NCI-H2107 treated with DMSO at 0.1 percent for 48 hours (cell line): Measurements from ENCODE around the gene BLOC1S4.
"Not testable (repeated sequence)": the region's sequence is repeated elsewhere in the genome, so short reads cannot be mapped to it uniquely, and the experiment has no call there.

Experiments used
- DNase-seq: peaks from one replicate; lab custom pipeline; 2025; ENCODE audit not compliant: unreplicated experiment; lab: John Stamatoyannopoulos, UW

The BLOC1S4 gene

DNA sequence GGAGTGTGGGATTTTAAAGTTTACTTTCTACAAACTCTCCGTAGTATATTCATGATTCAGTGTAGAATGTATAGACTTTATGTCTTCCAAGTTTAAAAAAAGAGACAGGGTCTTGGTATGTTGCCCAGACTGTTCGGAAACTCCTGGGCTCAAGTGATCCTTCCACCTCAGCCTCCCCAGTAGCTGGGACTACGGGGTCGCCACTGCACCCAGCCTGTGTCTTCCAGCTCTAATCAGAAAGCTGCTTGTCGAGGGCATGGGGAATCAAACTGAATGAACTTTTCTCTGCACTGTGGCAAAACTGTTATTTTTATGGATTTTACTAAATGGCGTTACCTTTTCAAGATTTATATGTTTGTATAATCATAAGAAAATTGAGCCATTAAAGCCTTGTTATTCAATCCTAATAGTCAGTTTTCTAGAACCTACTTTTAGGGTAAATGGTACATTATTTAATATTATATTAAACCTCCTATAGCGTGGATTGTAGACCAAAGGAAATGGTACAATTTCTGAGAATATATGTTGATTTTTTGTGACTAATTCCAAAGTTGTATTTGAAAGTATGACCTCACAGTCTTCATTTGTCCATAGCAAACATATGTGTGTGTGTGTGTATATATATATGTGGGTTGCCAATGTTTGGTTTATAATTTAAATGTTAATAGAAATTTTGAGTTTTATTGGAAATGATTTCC lies 1.1 kb downstream of the BLOC1S4 start:
- DNase-seq: no peak

DNA sequence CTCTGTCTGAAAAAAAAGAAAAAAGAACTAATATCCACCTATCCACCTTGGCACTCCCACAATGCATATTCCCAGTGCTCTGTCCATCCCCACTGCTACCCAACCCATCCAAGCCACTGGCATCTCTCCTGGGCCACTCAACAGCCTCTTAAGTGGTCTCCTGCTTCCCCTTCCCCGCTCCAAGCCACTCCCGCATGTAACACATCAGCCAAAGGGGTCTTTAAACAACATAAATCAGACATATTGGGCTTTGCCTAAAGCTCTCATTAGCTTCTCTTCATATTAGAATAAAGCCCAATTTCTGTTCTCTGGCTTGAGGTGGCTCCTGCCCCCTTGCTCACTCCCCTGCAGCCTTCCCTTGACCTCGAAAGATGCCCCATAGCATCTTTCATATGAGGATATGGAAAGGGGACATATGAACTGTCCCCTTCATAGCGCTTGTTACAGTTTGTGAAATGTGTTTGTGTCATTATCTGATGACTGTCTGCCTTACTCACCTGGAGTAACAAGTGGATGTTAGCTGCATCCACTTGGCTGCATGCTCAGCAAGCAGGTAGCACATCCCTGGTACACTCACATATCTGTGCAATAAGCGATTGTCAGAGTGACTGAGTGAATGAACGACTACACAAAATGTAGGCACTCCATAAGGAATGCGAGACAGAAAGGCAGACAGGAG lies 3.1 kb downstream of the BLOC1S4 start:
- no peak for DNase-seq

DNA sequence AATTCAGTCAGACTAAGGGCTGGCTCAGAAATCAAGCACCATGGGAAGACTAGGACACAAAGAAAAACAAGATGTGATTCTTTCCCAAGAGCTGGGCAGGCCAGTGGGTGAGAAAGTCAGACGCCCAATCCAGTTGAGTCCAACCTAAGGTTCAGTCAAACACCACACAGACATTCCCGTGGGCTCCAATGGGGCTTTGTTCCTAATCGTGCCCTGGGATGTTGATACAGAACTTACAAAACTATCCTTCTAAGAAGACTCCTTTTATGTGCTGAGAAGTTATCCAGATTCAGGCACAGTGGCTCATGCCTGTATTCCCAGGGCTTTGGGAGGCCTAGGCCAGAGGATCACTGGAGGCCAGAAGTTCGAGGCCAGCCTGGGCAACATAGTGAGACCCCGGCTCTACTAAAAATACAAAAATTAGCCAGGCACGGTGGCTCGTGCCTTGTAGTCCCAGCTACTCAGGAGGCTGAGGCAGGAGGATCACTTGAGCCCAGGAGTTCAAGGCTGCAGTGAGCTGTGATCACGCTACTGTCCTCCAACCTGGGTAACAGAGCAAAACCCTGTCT lies 3.7 kb downstream of the BLOC1S4 start:
- DNase-seq: no peak

DNA sequence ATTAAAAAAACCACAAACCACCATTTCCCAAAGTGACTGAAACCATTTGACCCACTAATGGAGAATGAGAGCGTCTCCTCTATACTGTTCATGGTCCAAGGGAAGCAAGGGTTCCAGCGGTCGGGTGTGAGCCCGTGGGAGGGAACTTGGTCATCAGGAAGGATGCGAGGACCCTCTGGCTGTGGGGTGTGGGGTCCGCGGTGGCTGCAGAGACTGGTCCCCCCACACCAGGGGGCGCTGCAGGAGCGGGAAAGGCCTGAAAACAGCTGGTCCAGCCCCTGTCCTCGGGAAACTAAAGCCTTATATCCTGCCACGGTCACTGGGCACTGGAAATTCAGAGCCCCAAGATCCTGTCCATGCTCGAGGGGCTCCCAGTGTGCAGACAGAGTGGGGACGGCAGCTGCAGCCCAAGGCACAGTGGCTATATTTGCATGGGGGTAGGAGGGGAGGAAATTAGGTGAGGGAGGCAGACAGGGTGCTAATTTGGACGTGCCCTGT lies 4.3 kb downstream of the BLOC1S4 start:
- no peak for DNase-seq

DNA sequence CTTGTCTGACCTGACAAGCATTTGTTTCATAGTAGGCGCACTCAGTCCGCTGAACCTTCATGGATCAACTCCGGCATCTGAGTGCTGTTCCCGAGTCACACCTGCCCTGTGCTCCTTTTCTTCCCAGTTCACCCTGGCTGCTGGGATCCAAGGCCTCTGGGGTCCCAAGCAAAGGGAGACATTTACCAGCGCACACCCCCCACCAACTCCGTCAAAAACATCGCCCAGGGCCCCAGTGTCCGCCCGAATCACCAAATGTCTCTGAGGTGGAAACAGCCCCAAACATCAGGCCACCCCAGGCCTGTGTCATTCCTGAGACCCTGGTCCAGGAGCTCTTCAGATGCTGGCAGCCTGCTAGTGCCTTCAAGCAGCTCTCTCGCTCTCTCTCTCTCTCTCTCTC lies 5.1 kb downstream of the BLOC1S4 start:
- DNase-seq: no peak

DNA sequence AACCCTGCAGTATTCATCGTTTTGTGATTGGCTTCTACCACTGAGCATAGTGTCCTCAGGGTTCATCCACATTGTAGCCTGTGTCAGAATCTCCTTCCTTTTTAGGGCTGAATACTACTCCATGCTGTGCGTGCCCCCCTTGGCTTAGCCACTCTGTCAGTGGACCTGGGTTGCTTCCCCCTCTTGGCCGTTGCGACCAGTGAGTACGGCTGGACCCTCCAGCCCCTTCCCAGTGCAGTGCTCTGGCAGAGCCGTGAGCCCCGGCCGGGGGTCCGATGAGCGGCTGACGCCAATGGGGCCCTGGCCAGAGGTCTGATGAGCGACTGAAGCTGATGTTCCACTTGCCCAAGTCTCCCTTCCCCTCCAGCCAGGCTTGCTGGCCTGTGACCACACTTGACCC lies 6.9 kb downstream of the BLOC1S4 start:
- no peak for DNase-seq

DNA sequence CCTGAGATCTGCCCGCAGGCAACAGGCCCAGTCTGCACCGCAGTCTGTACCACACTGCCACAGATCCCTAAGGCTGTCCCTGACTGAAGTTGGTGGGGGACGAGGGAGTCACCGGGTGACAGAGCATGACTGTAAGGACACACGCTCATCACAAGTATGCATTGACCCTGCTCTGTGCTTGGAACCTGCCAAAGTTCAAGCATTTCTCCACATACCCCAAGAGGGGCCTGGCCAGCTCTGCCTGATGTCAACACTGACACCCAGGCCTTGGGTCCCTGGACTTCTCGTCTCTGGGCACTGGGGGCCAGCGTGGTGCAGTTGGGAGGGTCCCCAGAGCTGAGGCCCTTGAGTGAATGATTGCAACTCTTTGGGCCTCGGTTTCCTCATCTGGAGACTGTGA lies 7.9 kb downstream of the BLOC1S4 start:
- no peak for DNase-seq

DNA sequence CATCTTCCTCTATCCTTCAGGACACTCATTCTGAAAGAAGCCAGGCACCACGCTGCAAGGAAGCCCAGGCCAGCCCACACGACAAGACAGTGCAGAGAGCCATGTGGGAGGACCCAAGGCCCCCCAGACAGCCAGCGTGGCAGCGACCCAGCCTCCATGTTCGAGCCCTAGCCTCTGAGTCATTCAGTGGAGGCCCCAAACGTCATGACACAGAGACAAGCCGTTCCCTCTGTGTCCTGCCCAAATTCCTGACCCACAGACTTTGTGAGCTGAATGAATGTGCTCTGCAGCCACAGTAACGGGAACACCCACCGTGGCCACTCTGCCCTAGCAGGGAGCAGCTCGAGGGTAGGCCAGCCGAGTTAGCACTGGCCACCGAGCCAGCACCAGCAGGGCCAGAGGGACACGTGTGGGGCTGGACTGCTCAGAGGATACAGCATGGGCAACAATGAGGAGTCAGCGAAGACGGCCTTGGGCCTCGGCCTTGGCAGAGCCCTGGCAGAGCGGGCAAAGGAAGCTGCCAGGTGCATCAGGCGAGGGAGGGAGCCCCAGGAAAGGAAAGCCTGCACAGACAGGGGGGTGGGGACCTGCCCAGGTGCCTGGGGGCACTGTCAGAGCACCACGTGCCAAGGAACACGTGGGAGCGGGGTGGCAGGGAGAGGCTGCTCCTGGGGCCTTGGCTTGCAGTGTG lies 8.6 kb downstream of the BLOC1S4 start:
- no peak for DNase-seq

DNA sequence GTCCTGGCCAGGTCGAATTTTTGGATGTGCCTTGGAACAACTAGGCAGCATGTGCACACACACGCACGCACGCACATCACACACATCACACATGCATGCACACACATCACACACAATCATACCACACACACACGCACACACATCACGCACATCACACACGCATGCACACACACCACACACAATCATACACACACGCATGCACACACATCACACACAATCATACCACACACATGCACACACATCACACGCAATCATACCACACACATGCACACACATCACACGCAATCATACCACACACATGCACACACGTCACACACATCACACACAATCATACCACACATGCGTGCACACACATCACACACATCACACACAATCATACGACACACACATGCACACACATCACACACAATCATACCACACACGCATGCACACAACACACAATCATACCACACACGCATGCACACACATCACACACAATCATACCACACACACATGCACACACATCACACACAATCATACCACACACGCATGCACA lies 9.5 kb downstream of the BLOC1S4 start:
- not testable (repeated sequence) for DNase-seq

DNA sequence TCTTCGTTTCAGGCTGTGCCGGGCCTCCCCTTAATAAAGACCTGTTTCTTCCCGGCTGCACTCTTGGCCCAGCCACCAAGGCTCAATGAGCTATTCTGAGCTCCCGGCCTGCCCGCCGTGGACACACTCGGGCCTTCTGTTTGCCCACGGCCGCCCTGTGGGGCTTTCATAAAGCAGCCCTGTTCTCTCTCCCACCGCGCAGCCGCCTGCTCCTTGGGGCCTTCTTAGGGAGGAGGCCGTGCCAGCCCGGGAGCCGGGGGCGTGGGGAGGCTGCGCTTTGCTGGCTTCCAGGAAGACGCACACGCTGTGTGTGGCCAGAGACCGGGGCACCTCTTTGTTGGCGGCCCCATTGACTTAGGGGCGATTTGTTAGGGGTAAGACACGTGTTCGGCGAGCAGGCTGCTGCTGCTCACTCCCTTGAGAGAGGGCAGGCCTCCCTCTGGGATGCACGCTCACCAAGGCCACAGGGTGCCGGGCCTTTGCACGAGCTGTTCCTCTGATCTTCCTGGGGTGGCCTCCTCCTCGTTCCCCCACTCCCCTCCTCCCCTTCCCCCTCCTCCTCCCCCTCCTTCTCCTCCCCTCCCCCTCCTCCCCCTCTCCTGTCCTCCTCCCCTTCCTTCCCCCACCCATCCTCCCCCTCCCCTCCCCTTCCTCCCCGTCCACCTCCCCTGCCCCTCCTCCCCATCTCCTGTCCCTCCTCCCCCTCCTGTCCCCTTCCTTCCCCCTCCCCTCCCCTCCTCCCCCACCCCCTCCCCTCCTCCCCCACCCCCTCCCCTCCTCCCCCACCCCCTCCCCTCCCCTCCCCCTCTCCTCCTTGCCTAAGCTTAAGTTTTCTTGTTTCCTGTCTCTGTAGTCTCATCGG lies 11.3 kb downstream of the BLOC1S4 start:
- DNase-seq: no peak

DNA sequence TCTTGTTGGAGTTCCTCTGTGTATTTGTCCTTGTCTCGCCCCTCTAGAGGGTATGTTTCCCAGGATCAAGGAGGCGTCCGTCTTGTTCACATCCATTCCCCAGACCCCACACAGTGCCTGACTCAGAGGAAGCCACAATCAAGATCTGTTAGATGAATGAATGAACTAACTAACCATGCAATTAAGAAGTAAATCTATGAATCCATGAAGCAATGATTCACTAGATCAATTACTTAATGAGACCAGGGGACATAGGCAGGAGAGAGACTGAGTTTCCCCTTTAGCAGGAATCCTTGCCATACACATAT lies 11.9 kb downstream of the BLOC1S4 start:
- DNase-seq: no peak

DNA sequence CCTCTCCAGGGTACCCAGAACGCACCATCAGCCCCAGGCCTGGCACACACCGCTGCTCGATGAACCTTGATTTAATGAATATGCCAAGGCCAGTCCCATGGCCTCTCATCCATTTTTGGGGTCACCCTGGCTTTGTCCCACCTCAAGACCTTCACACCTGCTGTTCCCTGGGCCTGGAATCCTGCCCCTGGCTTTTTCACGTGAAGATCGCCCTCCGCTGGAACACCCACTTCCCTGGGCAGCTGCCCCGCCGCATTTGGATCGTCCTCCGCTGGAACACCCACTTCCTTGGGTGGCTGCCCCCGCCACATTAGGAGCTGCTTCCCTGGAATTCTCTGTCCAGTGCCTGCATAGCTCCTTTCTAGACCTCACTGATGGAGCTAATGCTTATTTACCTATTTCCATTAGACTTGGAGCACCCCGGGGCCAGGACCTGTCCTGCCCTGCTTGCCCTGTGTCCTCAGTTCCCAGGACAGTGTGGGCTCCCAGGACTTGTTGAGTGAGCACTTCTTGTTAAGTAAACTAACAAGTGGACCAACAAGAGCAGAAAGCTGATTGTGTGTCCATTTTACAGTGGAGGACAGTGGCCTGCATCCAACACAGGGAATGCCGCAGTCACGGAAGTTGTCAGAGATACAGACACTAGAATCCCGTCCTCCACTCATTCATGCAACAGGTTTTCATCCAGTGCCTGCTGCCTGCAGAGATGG lies 12.5 kb downstream of the BLOC1S4 start:
- DNase-seq: no peak

DNA sequence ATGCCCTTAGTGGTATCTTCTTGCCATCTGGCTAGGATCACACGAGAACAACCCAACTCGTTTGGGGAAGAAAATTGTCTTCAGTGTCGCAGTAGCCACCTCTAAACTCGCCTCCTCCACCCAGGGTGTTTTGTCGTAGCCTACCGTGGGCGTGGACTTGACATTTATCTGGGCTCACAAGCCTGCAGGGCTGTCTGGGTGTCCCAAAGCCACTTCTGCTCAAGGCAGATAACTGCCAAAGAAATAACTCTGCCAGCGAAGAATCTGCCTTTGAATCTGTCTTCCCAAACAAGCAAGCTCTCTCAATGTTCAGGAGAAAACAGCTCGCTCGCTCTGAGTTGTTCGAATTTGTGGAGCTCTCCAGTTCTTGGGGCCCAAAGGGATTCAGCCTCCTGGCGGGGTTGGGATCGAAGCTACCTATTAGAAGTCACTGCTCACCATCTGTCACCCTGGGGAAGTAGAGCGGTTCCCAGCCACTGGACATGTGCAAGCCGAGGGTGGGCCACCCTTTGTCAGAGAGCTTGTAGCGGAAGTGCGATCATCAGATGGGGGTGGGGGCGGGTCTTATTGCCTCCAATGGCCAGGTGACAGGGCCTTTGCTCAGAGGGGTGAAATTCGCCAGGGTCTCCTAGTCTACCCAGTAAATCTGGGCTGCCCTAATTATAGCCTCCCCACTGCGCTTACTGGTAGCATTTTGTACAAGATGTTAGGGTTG lies 14.8 kb downstream of the BLOC1S4 start:
- DNase-seq: no peak

DNA sequence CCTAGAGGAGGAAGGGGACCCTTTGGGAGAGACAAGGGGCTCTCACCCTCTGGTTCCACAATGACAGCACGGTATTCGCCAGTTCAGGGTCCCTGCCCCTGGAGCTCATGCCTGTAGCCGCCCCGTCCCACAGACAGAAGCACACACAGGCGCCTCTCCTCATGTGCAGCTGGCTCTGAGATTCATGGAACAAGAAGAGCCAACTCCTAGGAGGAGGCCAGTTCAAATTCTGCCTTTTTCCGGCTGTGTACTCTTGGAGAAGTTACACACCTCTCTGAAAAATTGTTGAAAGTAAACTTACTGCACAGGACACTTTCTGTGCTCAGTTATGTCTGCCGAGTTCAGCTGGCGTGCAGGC lies 15.3 kb downstream of the BLOC1S4 start:
- DNase-seq: no peak

DNA sequence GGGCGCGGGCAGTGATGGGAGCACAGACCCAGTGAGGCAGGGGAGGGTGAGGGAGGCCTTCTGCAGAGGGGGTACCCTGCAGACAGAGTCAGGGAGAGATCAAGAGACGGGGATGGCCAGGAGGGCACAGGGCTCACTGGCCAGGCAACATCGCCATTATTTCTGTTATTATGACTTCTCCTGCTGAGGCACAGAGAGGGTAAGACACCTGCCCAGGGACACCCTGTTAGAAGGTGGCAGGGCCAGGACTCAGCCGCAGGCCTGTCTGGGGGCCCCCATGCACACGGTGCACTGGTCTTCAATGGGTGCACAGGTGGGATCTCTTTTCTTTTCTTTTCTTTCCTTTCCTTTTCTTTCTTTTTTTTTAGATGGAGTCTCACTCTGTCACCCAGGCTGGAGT lies 15.8 kb downstream of the BLOC1S4 start:
- no peak for DNase-seq

DNA sequence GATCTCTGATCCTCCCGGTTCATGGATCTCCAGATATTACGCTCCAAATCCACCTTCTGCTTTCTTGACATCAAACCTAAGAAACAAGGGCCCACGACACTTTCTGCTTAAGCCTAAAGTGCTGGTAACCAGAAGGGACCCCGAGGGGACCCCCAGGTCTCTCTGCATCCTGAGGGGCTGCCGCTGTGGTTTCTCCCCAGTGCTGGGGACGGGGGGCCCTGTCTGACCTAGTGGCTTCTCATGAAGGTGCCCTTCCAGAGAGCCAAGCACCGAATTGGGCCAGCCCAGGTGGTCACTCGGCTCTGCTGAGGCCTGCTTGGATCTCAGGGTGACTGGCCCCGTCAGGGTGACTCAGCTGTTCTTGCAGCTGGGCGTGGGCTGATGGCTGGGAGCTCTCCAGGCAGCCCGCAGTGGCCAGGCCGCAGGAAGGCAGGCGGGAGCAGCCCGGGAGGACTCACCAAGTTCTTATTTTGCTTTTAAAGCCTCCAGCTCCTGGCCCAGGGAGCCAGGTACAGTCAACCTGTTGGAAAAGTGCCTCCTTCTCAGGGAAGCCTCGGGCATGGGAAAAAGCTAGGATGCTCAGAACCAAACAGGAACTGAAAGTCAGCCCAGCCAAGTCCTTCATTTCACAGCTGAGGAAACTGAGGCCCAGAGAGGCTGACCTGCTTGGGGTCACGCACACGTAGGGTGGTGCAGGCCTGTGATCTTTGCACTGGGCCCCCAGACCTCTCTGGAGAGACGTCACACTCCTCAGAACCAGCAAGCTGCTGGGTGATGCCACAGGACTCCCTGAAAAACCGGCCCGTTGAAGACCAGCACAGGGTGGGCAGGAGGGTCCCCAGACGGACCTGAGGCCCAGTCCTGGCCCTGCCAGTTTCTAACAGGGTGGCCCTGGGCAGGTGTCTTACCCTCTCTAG lies 16.7 kb downstream of the BLOC1S4 start:
- DNase-seq: no peak

DNA sequence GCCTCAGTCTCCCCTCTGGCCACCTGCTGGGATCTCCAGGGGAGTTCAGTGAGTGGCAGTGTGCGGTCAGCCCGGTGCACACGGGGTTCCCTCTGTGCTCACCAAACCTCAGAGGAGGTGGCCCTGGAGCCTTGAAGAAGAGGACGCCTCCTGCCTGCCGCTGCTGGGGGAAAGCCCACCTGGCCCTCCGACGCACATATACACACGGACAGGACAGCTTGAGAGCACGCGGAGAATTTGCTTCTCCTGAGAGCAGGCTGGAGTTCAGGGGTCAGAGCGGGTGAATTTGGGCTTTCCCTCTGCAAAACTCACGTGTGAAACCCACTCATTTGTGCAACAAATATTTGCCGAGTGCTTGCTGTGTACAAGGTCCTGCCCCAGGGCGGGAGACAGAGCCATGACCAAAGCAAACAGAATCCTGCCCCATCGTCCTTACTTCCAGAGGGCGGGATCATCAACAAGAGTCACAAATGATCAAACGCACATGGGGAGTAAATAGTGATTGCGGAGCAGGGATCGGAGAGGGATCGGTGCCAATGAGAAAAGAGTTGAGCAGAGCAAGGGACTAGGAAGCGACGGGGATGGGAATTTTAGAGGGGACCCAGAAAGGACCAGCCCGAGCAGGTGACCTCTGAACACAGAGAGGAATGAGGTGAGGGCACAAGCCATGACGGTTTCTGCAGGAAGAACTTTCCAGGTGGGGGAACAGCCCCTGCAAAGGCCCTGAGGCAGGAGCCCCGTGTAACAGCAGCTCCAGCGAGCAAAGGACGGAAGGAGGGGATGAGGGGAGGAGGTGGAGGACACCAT lies 17.6 kb downstream of the BLOC1S4 start:
- DNase-seq: no peak
